Astrocyte of the cerebellum (primary cell): ENCODE results near the gene MIAT.

ENCODE experiments used
- DNase-seq: peaks from one replicate; pipeline ENCODE4 v3.0.0-alpha.2; 2011; ENCODE audit warnings: low read depth
- H3K4me3 ChIP-seq: 2 replicates; pipeline ENCODE4 v1.5.1; 2011; ENCODE audit warnings: mild to moderate bottlenecking, low read depth, low read length, moderate library complexity
- CTCF ChIP-seq: IDR thresholded peaks from 2 replicates; pipeline ENCODE4 v1.5.1; 2012; ENCODE audit warnings: low read length, low read depth, moderate library complexity, mild to moderate bottlenecking; ENCODE audit errors: missing control alignments
- in situ Hi-C: cut with HindIII; loops from 2 replicates; pipeline ENCODE4 v1.10.0; 2017; ENCODE audit warnings: low sequenced_read_pairs

The MIAT gene

GRCh38 chr22:26646158-26646557 is 11.2 kb upstream of the MIAT start:
- TF ChIP-seq CTCF, result no peak
- H3K4me3 ChIP-seq, result no peak overlapping the region
- no peak for DNase-seq
- in situ Hi-C loops, result no loop called here

DNA sequence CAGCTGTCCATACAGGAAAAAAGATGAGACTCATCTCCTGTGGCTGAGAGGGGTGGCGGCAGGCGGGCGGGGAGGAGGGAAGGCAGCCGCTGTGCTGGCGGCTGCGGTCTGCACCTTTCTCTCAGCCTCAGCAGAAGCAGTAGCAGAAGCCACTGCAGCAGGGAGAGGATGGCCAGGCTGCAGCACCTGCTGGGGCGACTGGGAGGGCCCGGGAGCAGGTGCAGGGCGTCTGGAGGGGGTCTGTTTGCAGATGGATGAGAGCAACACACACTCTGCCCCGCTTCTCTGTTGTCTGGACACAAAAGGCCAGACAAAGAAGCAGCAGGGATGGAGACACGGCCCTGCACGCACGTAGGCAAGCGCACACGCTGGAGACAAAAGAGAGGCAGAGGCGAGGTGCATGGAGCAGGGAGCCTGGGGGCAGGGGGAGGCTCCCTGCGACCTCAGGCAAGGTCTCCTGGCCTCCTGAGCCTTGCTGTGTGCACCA is 9.3 kb upstream of the MIAT start:
- no peak overlapping the region for H3K4me3 ChIP-seq
- no peak for DNase-seq
- in situ Hi-C loops, result no loop called here
- TF ChIP-seq CTCF, result no peak

- no peak overlapping the region for H3K4me3 ChIP-seq
- in situ Hi-C loops, result no loop called here
- no peak for DNase-seq
- TF ChIP-seq CTCF, result no peak
Observed at GRCh38 chr22:26648528-26649388, 8.6 kb upstream of the MIAT start.

- TF ChIP-seq CTCF, result no peak
- DNase-seq, result no peak
Observed at GRCh38 chr22:26650722-26651421, 6.5 kb upstream of the MIAT start.

GRCh38 chr22:26651815-26652214 is 5.6 kb upstream of the MIAT start:
- in situ Hi-C loops, result no loop called here

More at GRCh38 chr22:26650722-26651421, 6.5 kb upstream of the MIAT start:
- in situ Hi-C loops, result no loop called here
- no peak overlapping the region for H3K4me3 ChIP-seq

GRCh38 chr22:26658161-26658560 is 773 bp downstream of the MIAT start:
- peak overlapping the region; percentile 32 for H3K4me3 ChIP-seq
- no peak for TF ChIP-seq CTCF
- in situ Hi-C loops, result no loop called here
- no peak for DNase-seq

More at GRCh38 chr22:26651815-26652214, 5.6 kb upstream of the MIAT start:
- TF ChIP-seq CTCF, result no peak
- H3K4me3 ChIP-seq, result no peak overlapping the region
- no peak for DNase-seq
